ENCODE measurements around the gene CACNA1I. TPM values are rescaled to one million over a fixed set of nuclear protein-coding genes. Genes with fewer than 3 reads are reported as not detected.

Gene CACNA1I
- total and polyA plus RNA-seq, 5 donors from 2014 or later, result 0.06 to 10.6 (median 0.32) TPM

GRCh38 chr22:39556970-39557841, 13.3 kb upstream of the CACNA1I start:
- Histone ChIP-seq H3K4me3 (ENCODE audit: low read depth, low read length) (no peak overlapping the region), H3K27ac (ENCODE audit: insufficient read depth, low read length, poor library complexity, severe bottlenecking) (no peak overlapping the region), H3K36me3 (ENCODE audit: control insufficient read depth, insufficient read depth, low read length) (no peaks in the 10 kb centered on the region), H3K4me1 (ENCODE audit: control insufficient read depth, insufficient read depth, low read length, poor library complexity, severe bottlenecking) (peaks cover 5% of the 10 kb centered on the region), H3K27me3 (ENCODE audit: control insufficient read depth, insufficient read depth, low read length) (peaks cover 13% of the 10 kb centered on the region), H3K9me3 (ENCODE audit: control insufficient read depth in 2 of 2, low read length in 2 of 2) (no peaks in the 10 kb centered on the region)
- peak in 2 of 3 donors; percentile 36 to 52 for DNase-seq
- peak; percentile 64 to 72 for ATAC-seq (ENCODE audit: low read depth in 2 of 2)
- no peaks in the 10 kb centered on the region for H3K36me3 Mint-ChIP-seq
- peaks cover 66% of the 10 kb centered on the region for H3K27me3 Mint-ChIP-seq
- H3K9me3 Mint-ChIP-seq, result peaks cover 0 to 2% (median 0%) of the 10 kb centered on the region in 7 donors
- H3K4me3 Mint-ChIP-seq, result peak overlapping the region in 3 of 4 donors; percentile 68 to 81 (median 70)
- peaks cover 0 to 8% (median 0%) of the 10 kb centered on the region in 4 donors for H3K4me1 Mint-ChIP-seq
- H3K27ac Mint-ChIP-seq, result no peak overlapping the region

DNA sequence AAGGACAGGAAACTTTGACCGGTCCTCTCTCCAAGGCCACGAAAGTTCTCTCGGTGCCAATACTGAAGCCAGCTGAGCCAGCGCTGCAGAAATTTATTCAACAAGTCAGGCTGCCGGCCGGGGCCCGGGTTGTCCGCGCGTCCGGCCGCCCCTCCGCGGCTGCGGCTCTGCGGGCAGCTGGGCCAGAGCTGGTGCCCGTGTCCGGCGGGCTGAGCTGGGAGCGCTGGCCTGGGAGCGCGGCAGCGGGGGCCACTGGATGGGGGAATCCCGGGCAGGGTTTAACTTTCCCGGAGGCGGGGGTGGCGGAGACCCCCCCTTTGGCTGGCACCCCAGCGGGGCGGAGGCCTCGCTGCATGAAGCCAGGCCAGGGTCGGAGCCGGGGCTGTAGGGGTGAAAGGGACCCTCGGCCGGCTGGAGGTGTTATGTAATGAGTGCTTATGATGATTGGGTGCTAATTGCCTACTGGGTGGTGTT, 12.3 kb upstream of the CACNA1I start:
- H3K4me1 Mint-ChIP-seq, result peaks cover 0 to 8% (median 0%) of the 10 kb centered on the region in 4 donors
- H3K27ac ChIP-seq (ENCODE audit: insufficient read depth, low read length, poor library complexity, severe bottlenecking), result no peak overlapping the region
- no peak overlapping the region for H3K4me3 ChIP-seq (ENCODE audit: low read depth, low read length)
- ATAC-seq (ENCODE audit: low read depth in 2 of 2) (no peak), DNase-seq (no peak)
- H3K27me3 Mint-ChIP-seq, result peaks cover 57% of the 10 kb centered on the region
- no peaks in the 10 kb centered on the region for H3K9me3 ChIP-seq (ENCODE audit: control insufficient read depth in 2 of 2, low read length in 2 of 2)
- peaks cover 13% of the 10 kb centered on the region for H3K27me3 ChIP-seq (ENCODE audit: control insufficient read depth, insufficient read depth, low read length)
- H3K27ac Mint-ChIP-seq, result no peak overlapping the region
- no peaks in the 10 kb centered on the region for H3K36me3 Mint-ChIP-seq
- H3K9me3 Mint-ChIP-seq, result peaks cover 0 to 2% (median 0%) of the 10 kb centered on the region in 7 donors
- no peaks in the 10 kb centered on the region for H3K36me3 ChIP-seq (ENCODE audit: control insufficient read depth, insufficient read depth, low read length)
- peak overlapping the region in 2 of 4 donors; percentile 58 to 83 for H3K4me3 Mint-ChIP-seq
- H3K4me1 ChIP-seq (ENCODE audit: control insufficient read depth, insufficient read depth, low read length, poor library complexity, severe bottlenecking), result peaks cover 5% of the 10 kb centered on the region

- Mint-ChIP-seq H3K4me3 (peak overlapping the region in 1 of 4 donors; percentile 48), H3K4me1 (peaks cover 0 to 8% (median 0%) of the 10 kb centered on the region in 4 donors), H3K27me3 (peaks cover 52% of the 10 kb centered on the region), H3K27ac (no peak overlapping the region), H3K36me3 (no peaks in the 10 kb centered on the region), H3K9me3 (peaks cover 0 to 2% (median 0%) of the 10 kb centered on the region in 7 donors)
- Histone ChIP-seq H3K36me3 (ENCODE audit: control insufficient read depth, insufficient read depth, low read length) (no peaks in the 10 kb centered on the region), H3K27me3 (ENCODE audit: control insufficient read depth, insufficient read depth, low read length) (peaks cover 13% of the 10 kb centered on the region), H3K4me1 (ENCODE audit: control insufficient read depth, insufficient read depth, low read length, poor library complexity, severe bottlenecking) (peaks cover 5% of the 10 kb centered on the region), H3K27ac (ENCODE audit: insufficient read depth, low read length, poor library complexity, severe bottlenecking) (no peak overlapping the region), H3K9me3 (ENCODE audit: control insufficient read depth in 2 of 2, low read length in 2 of 2) (no peaks in the 10 kb centered on the region), H3K4me3 (ENCODE audit: low read depth, low read length) (no peak overlapping the region)
- ATAC-seq (ENCODE audit: low read depth in 2 of 2) (no peak), DNase-seq (no peak)
These were observed 11.6 kb upstream of the CACNA1I start for GRCh38 chr22:39558950-39559349.

DNA sequence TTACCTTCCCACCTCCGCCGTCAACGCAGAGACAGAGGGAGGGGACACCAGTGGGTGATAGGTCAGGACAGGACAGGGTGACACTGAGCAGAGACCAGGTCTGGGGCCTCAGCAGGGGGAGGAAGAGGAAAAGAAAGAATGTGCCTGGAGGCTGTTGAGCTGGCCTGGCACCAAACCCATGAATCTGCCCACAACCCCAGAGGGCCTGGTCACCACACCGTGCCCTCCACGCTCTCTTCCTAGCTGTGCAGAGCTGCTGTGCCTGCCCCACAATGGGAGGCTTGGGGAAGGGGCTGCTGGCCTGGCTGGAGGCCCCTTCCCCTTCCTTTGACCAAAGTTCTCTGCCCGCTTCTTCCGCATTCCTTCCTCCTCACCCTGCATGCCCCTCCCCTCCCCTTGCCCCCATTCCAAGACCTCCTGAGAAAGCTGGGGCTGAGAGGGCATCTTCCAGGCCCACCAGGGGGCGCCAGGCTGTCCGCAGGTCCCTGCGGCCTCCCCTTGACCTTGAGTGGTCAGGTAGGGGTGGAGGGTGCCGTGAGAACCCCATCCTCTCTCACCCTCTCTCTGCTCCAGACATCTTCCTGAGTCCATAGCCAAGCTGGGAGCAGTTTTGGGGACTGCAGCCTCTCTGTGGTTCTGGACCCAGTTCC, 11.0 kb upstream of the CACNA1I start:
- H3K27me3 ChIP-seq (ENCODE audit: control insufficient read depth, insufficient read depth, low read length), result peaks cover 13% of the 10 kb centered on the region
- H3K27ac Mint-ChIP-seq, result no peak overlapping the region
- H3K4me3 Mint-ChIP-seq, result no peak overlapping the region
- H3K36me3 Mint-ChIP-seq, result no peaks in the 10 kb centered on the region
- peaks cover 5% of the 10 kb centered on the region for H3K4me1 ChIP-seq (ENCODE audit: control insufficient read depth, insufficient read depth, low read length, poor library complexity, severe bottlenecking)
- peaks cover 0 to 8% (median 0%) of the 10 kb centered on the region in 4 donors for H3K4me1 Mint-ChIP-seq
- no peak overlapping the region for H3K4me3 ChIP-seq (ENCODE audit: low read depth, low read length)
- ATAC-seq (ENCODE audit: low read depth in 2 of 2), result no peak
- H3K27me3 Mint-ChIP-seq, result peaks cover 45% of the 10 kb centered on the region
- no peak overlapping the region for H3K27ac ChIP-seq (ENCODE audit: insufficient read depth, low read length, poor library complexity, severe bottlenecking)
- H3K9me3 Mint-ChIP-seq, result peaks cover 0 to 2% (median 0%) of the 10 kb centered on the region in 7 donors
- H3K36me3 ChIP-seq (ENCODE audit: control insufficient read depth, insufficient read depth, low read length), result no peaks in the 10 kb centered on the region
- H3K9me3 ChIP-seq (ENCODE audit: control insufficient read depth in 2 of 2, low read length in 2 of 2), result no peaks in the 10 kb centered on the region
- no peak for DNase-seq

GRCh38 chr22:39560127-39560526, 10.4 kb upstream of the CACNA1I start:
- Mint-ChIP-seq H3K36me3 (no peaks in the 10 kb centered on the region), H3K4me1 (peaks cover 0 to 8% (median 0%) of the 10 kb centered on the region in 4 donors), H3K4me3 (no peak overlapping the region), H3K27ac (peak overlapping the region in 1 of 3 donors; percentile 39), H3K27me3 (peaks cover 44% of the 10 kb centered on the region), H3K9me3 (peaks cover 0 to 2% (median 0%) of the 10 kb centered on the region in 7 donors)
- DNase-seq, result no peak
- ATAC-seq (ENCODE audit: low read depth in 2 of 2), result no peak
- peaks cover 5% of the 10 kb centered on the region for H3K4me1 ChIP-seq (ENCODE audit: control insufficient read depth, insufficient read depth, low read length, poor library complexity, severe bottlenecking)
- H3K9me3 ChIP-seq (ENCODE audit: control insufficient read depth in 2 of 2, low read length in 2 of 2), result no peaks in the 10 kb centered on the region
- peaks cover 13% of the 10 kb centered on the region for H3K27me3 ChIP-seq (ENCODE audit: control insufficient read depth, insufficient read depth, low read length)
- H3K36me3 ChIP-seq (ENCODE audit: control insufficient read depth, insufficient read depth, low read length), result no peaks in the 10 kb centered on the region
- no peak overlapping the region for H3K27ac ChIP-seq (ENCODE audit: insufficient read depth, low read length, poor library complexity, severe bottlenecking)
- no peak overlapping the region for H3K4me3 ChIP-seq (ENCODE audit: low read depth, low read length)

DNA sequence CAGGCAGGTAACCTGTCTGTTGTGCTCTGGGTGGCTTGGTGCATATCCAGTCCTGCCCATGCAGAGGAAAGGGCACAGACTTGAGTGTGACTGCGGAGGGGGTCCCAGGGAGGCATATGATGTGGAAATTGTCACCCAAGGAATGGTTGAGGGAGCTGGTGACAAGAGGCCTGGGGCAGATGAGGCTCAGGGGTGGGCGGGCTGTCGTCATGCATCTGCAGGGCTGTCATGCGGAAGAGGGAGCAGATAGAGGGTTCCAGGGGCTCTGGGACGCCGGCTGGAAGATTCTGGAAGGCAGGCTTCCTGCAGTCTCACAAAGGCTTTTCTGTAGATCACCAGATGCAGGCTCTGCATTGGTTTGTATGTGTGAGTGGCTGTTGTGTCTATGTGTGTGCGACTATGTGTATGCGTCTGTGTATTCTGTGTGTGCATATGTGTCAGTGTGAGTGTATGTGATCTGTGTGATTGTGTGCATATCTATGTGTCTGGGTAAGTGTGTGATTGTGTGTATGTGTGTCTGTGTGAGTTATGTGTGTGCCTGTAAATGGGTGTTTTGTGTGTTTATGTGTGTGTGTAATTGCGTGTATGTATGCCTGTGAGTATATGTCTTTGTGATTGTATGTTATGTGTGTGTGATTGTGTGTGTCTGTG, 7.6 kb upstream of the CACNA1I start:
- peaks cover 25% of the 10 kb centered on the region for H3K27me3 Mint-ChIP-seq
- Histone ChIP-seq H3K9me3 (ENCODE audit: control insufficient read depth in 2 of 2, low read length in 2 of 2) (no peaks in the 10 kb centered on the region), H3K27ac (ENCODE audit: insufficient read depth, low read length, poor library complexity, severe bottlenecking) (no peak overlapping the region), H3K4me1 (ENCODE audit: control insufficient read depth, insufficient read depth, low read length, poor library complexity, severe bottlenecking) (peaks cover 16% of the 10 kb centered on the region), H3K36me3 (ENCODE audit: control insufficient read depth, insufficient read depth, low read length) (no peaks in the 10 kb centered on the region), H3K27me3 (ENCODE audit: control insufficient read depth, insufficient read depth, low read length) (no peaks in the 10 kb centered on the region), H3K4me3 (ENCODE audit: low read depth, low read length) (no peak overlapping the region)
- no peak overlapping the region for H3K4me3 Mint-ChIP-seq
- ATAC-seq (ENCODE audit: low read depth in 2 of 2) (no peak), DNase-seq (no peak)
- H3K27ac Mint-ChIP-seq, result no peak overlapping the region
- H3K9me3 Mint-ChIP-seq, result peaks cover 0 to 3% (median 0%) of the 10 kb centered on the region in 7 donors
- H3K36me3 Mint-ChIP-seq, result no peaks in the 10 kb centered on the region
- peaks cover 0 to 22% (median 7%) of the 10 kb centered on the region in 4 donors for H3K4me1 Mint-ChIP-seq

GRCh38 chr22:39563571-39564428, 6.8 kb upstream of the CACNA1I start:
- no peak overlapping the region for H3K27ac Mint-ChIP-seq
- no peak for ATAC-seq (ENCODE audit: low read depth in 2 of 2)
- H3K27me3 Mint-ChIP-seq, result peaks cover 21% of the 10 kb centered on the region
- DNase-seq, result no peak
- no peak overlapping the region for H3K4me3 Mint-ChIP-seq
- H3K4me1 Mint-ChIP-seq, result peaks cover 0 to 24% (median 8%) of the 10 kb centered on the region in 4 donors
- H3K36me3 ChIP-seq (ENCODE audit: control insufficient read depth, insufficient read depth, low read length), result no peaks in the 10 kb centered on the region
- peaks cover 0 to 3% (median 0%) of the 10 kb centered on the region in 7 donors for H3K9me3 Mint-ChIP-seq
- no peak overlapping the region for H3K27ac ChIP-seq (ENCODE audit: insufficient read depth, low read length, poor library complexity, severe bottlenecking)
- no peaks in the 10 kb centered on the region for H3K27me3 ChIP-seq (ENCODE audit: control insufficient read depth, insufficient read depth, low read length)
- H3K9me3 ChIP-seq (ENCODE audit: control insufficient read depth in 2 of 2, low read length in 2 of 2), result no peaks in the 10 kb centered on the region
- no peaks in the 10 kb centered on the region for H3K36me3 Mint-ChIP-seq
- peaks cover 13% of the 10 kb centered on the region for H3K4me1 ChIP-seq (ENCODE audit: control insufficient read depth, insufficient read depth, low read length, poor library complexity, severe bottlenecking)
- no peak overlapping the region for H3K4me3 ChIP-seq (ENCODE audit: low read depth, low read length)

Data from CD4-positive, CD25-positive, alpha-beta regulatory T cell (primary cell).